Measurements from ENCODE around the gene CFAP73.

CFAP73 gene

DNA sequence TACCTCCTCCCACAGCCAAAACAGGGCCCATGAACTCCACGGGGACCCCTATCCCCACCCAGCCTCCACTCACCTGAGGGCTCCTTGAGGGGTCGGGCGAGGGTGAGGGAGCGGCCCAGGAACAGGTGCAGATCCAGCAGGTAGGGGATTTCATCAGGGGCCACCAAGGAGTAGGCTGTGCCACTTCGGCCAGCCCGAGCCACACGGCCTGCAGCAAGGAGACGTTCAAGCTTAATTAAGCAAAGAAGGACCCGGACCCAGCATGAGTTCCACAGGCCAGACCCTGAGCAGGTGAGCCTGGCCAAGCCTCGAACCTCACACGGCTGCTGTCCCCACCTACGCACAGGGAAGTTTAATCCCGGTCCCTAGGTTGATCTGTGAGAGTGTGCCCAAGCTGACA lies 20.2 kb downstream of the CFAP73 start:
- Mint-ChIP-seq H3K9me3 (no peaks in the 10 kb centered on the region), H3K27ac (no peak overlapping the region), H3K36me3 (ENCODE audit: insufficient read depth) (peaks cover 91% of the 10 kb centered on the region), H3K27me3 (no peaks in the 10 kb centered on the region), H3K4me3 (no peak overlapping the region), H3K4me1 (ENCODE audit: low read depth in 2 of 2) (peaks cover 3 to 9% of the 10 kb centered on the region in 2 donors)
- ATAC-seq (replicated peaks) (no peak), DNase-seq (no peak)

DNA sequence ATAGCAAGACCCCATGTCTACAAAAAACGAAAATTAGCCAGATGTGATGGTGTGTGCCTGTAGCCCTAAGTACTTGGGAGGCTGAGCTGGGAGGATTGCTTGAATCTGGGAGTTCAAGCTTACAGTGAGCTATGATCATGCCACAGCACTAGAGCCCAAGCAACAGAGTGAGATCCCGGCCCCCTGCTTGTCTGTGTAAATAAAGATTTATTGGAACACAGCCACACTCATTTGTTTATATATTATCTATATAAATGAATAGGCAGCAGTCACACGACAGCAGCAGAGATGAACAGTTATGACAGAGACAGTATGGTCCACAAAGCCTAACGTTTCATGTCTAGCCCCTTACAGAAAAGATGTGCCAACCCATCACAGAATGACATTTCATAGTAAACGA lies 20.9 kb downstream of the CFAP73 start:
- H3K4me3 Mint-ChIP-seq: no peak overlapping the region
- peak overlapping the region in 1 of 2 donors; percentile 7 for H3K27ac Mint-ChIP-seq
- peaks cover 4 to 9% of the 10 kb centered on the region in 2 donors for H3K4me1 Mint-ChIP-seq (ENCODE audit: low read depth in 2 of 2)
- DNase-seq: no peak
- ATAC-seq (replicated peaks): no peak
- peaks cover 91% of the 10 kb centered on the region for H3K36me3 Mint-ChIP-seq (ENCODE audit: insufficient read depth)
- H3K9me3 Mint-ChIP-seq: no peaks in the 10 kb centered on the region
- no peaks in the 10 kb centered on the region for H3K27me3 Mint-ChIP-seq

DNA sequence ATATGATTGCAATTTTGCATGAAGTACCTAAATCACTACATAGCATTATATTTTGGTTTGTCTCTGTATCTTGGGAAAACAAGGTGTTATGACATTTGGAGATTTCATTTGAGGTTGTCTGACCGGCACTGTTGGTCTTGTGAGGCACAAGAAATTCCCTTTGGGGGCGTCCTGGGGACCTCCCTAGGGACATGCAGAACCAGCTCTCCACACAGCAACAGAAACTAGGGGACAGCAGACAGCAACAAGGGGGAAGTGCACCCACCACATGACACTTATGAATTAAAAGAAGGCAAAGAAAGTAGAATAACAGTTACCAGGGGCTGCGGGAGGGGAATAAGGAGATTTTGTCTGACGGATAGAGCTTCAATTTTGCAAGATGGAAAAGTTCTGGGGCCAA lies 21.4 kb downstream of the CFAP73 start:
- ATAC-seq (replicated peaks): no peak
- no peak for DNase-seq
- Mint-ChIP-seq H3K4me1 (ENCODE audit: low read depth in 2 of 2) (peaks cover 4 to 9% of the 10 kb centered on the region in 2 donors), H3K27me3 (no peaks in the 10 kb centered on the region), H3K4me3 (no peak overlapping the region), H3K9me3 (no peaks in the 10 kb centered on the region), H3K36me3 (ENCODE audit: insufficient read depth) (peaks cover 90% of the 10 kb centered on the region), H3K27ac (peak overlapping the region in 1 of 2 donors; percentile 7)

DNA sequence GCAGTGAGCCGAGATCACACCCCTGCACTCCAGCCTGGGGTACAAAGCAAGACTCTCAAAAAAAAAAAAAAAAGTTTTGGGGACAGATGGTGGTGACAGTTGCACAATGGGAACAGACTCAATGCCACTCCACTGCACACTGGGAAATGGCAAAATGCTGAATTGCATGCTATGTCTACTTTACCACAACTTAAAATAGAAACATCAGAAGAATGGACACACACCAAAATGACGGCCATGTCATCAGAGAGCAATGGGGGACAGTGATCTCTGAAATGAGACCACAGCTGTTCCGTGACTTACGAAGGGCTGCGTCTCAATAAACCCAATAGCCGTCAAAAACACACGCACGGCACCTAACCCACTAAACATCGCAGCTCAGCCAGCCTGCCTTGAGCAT lies 22.0 kb downstream of the CFAP73 start:
- no peak for DNase-seq
- no peak for ATAC-seq (replicated peaks)
- Mint-ChIP-seq H3K27me3 (no peaks in the 10 kb centered on the region), H3K27ac (no peak overlapping the region), H3K4me1 (ENCODE audit: low read depth in 2 of 2) (peaks cover 4 to 9% of the 10 kb centered on the region in 2 donors), H3K36me3 (ENCODE audit: insufficient read depth) (peaks cover 90% of the 10 kb centered on the region), H3K4me3 (no peak overlapping the region), H3K9me3 (no peaks in the 10 kb centered on the region)

DNA sequence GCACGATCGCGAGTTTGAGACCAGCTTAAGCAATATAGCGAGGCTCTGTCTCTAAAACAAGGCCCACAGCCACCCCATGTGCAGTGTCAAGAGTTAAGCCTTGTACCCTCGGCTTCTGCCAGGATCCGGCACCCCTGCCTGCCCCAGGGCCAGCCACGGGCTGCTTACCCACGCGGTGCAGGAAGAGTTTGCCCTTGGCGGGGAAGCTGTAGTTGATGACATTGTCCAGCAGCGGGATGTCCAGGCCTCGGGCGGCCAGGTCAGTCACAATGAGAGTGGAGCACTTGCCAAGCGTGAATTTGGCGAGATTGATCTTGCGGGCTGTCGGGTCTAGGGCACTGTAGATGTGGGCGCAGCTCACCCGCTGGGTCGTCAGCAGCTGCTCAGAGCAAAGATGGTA lies 22.7 kb downstream of the CFAP73 start:
- Mint-ChIP-seq H3K9me3 (no peaks in the 10 kb centered on the region), H3K4me3 (no peak overlapping the region), H3K27me3 (no peaks in the 10 kb centered on the region), H3K36me3 (ENCODE audit: insufficient read depth) (peaks cover 90% of the 10 kb centered on the region), H3K4me1 (ENCODE audit: low read depth in 2 of 2) (peaks cover 4 to 9% of the 10 kb centered on the region in 2 donors), H3K27ac (no peak overlapping the region)
- DNase-seq (no peak), ATAC-seq (replicated peaks) (no peak)

DNA sequence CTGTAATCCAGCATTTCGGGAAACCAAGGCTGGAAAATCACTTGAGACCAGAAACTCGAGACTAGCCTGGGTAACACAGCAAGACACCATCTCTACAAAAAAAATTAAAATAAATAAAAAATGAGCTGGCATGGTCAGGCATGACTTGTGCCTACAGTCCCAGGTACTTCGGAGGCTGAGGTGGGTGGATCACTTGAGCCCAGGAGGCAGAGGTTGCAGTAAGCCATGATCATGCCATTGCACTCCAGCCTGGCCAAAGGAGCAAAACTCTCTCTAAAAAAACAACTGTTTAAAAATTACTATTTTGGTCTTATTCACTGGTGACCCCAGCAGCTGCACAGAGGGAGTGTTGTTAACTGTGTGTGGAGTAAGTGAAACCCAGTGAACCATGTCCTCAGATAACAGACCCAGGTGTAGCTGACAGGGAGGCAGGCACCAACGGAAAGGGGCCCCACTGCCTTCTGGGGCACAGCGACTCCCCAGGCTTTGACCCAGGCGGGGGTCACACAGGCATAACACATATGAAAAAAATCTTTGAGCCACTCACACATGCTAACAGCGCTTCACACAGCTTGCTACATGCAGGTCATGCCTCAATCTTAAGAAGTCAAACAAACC lies 23.7 kb downstream of the CFAP73 start:
- no peak for ATAC-seq (replicated peaks)
- H3K27me3 Mint-ChIP-seq: no peaks in the 10 kb centered on the region
- peak overlapping the region in 1 of 2 donors; percentile 46 for H3K27ac Mint-ChIP-seq
- peaks cover 95% of the 10 kb centered on the region for H3K36me3 Mint-ChIP-seq (ENCODE audit: insufficient read depth)
- peaks cover 5 to 9% of the 10 kb centered on the region in 2 donors for H3K4me1 Mint-ChIP-seq (ENCODE audit: low read depth in 2 of 2)
- H3K9me3 Mint-ChIP-seq: no peaks in the 10 kb centered on the region
- no peak for DNase-seq
- no peak overlapping the region for H3K4me3 Mint-ChIP-seq

DNA sequence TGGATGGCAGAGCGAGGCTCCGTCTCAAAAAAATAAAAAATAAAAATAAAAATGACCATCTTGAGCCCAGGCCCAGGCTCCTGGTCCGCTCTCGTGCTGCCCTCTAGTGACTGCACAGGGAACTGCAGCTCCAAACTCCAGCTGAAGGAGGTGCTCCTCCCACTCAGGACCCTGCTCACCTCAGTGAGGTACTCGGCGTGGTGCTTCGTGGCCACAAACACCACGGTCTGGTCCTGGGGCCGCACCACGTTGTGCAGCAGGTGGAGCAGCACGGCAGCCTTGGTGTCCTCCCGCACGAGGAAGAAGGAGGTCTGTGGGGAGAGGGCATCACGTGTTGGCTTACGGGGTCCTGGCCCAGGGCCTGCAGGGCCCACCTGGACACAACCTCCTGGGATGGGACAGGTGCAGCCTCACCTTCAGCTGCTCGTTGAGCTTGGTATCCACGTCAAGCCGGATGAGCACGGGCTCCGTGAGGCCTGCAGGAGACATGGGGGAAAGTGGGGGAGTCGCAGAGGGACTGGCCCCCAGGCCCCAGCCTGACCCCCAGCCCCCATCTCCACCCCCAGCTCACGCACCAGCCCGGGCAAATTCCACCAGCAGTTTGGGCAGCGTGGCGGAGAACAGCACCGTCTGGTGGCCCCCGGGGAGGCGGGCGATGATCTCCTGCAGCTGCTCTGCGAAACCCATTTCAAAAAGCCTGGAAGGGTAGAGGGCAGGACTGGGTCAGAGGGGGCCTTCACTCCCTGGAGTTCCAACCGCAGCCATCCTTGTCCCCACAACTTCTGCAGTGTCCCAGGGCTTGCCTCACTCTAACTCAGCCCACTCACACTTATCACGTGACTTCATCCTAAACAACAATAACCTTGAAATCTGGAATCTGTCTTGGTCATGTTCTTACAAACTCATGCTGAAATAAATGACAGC lies 25.2 kb downstream of the CFAP73 start:
- H3K27me3 Mint-ChIP-seq: no peaks in the 10 kb centered on the region
- H3K27ac Mint-ChIP-seq: peak overlapping the region in 1 of 2 donors; percentile 53
- H3K4me1 Mint-ChIP-seq (ENCODE audit: low read depth in 2 of 2): peaks cover 5 to 9% of the 10 kb centered on the region in 2 donors
- ATAC-seq (replicated peaks): peak; percentile 92
- H3K36me3 Mint-ChIP-seq (ENCODE audit: insufficient read depth): peaks cover 97% of the 10 kb centered on the region
- H3K4me3 Mint-ChIP-seq: no peak overlapping the region
- no peaks in the 10 kb centered on the region for H3K9me3 Mint-ChIP-seq
- DNase-seq: peak; percentile 76 to 79 (median 78)

DNA sequence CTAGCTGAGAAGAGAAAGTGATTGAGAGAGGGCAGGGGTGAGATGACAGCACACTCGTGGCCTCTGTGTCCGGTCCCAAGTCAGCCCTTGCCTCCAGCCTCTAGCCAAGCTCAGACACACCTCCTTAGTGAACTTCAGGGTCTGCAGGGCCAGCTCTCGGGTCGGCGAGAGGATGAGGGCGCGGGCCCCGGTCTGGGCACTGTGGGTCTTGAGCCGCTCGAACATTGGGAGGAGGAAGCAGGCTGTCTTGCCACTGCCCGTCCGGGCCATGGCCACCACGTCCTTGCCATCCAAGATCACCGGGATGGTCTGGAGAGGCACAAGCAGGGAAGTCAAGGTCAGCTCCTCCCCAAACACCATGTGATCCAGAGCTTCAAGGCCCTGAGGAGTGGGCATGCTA lies 29.5 kb downstream of the CFAP73 start:
- Mint-ChIP-seq H3K36me3 (ENCODE audit: insufficient read depth) (peaks cover 65% of the 10 kb centered on the region), H3K9me3 (no peaks in the 10 kb centered on the region), H3K4me1 (ENCODE audit: low read depth in 2 of 2) (peaks cover 9 to 11% of the 10 kb centered on the region in 2 donors), H3K4me3 (no peak overlapping the region), H3K27ac (no peak overlapping the region), H3K27me3 (no peaks in the 10 kb centered on the region)
- no peak for ATAC-seq (replicated peaks)
- no peak for DNase-seq

DNA sequence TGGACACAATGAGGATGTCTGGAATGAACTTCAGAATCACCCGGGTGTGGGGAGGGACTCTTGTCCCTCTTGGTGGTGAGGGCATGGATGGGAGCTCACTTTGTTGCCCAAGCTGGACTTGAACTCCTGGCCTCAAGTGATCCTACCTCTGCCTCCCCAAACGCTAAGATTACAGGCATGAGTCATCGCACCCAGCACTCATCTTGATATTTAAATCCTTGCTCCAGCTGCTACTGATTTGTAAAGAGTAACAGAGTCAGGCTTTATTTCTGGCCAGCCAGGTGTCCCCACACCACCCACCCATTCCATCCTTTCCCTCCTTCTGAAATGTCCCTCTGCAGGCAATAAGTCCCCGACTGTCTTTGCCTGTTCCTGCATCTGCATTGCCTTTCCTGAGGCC lies 30.8 kb downstream of the CFAP73 start:
- ATAC-seq (replicated peaks): no peak
- Mint-ChIP-seq H3K4me1 (ENCODE audit: low read depth in 2 of 2) (peaks cover 8 to 14% of the 10 kb centered on the region in 2 donors), H3K27me3 (no peaks in the 10 kb centered on the region), H3K9me3 (no peaks in the 10 kb centered on the region), H3K27ac (peak overlapping the region in 1 of 2 donors; percentile 70), H3K4me3 (no peak overlapping the region), H3K36me3 (ENCODE audit: insufficient read depth) (peaks cover 59% of the 10 kb centered on the region)
- no peak for DNase-seq

DNA sequence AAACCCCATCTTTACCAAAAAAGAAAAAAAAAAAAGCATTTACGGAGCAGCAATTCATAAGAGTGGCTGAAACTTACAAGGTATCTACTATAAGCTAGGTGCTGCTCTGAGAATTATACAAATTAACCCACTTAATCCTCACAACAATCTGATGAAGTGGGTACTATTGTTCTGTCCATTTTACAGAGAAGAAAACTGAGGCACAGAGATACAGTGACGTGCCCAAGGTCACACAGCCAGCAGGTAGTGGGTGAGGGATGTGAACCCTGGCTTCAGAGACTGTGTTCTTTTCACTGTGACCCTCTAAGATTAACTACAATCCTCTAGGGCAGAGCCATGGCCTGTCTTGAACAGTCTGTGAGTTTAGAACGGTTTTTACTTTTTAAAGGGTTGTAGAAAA lies 32.5 kb downstream of the CFAP73 start:
- ATAC-seq (replicated peaks) (no peak), DNase-seq (no peak)
- Mint-ChIP-seq H3K9me3 (no peaks in the 10 kb centered on the region), H3K4me3 (no peak overlapping the region), H3K36me3 (ENCODE audit: insufficient read depth) (peaks cover 47% of the 10 kb centered on the region), H3K4me1 (ENCODE audit: low read depth in 2 of 2) (peaks cover 17 to 24% of the 10 kb centered on the region in 2 donors), H3K27ac (peak overlapping the region in 1 of 2 donors; percentile 77), H3K27me3 (no peaks in the 10 kb centered on the region)

DNA sequence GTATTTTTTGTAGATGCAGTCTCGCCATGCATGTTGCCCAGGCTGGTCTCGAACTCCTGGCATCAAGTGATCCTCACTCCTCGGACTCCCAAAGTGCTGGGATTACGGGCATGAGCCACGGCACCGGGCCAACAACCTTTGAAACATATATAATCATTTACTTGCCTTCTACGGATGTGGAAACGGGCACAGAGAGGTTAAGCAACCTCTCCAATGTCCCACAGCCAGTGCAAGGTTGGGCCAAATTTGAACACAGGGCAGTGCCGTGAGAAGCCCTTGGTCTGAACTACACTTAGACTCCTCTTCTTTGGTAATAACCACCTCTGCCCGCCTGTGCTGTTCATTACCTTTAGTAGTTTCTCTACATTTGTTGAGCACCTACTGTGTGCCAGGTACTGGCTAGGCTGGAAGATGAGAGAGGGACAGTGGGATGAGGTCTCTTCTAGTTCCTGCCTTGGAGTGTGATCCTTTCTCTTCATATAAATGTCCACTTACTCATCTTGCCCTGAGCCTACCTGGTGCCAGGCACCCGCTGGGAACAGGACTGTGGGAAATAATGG lies 33.6 kb downstream of the CFAP73 start:
- DNase-seq (no peak), ATAC-seq (replicated peaks) (no peak)
- peak overlapping the region; percentile 41 to 78 for H3K27ac Mint-ChIP-seq
- H3K36me3 Mint-ChIP-seq (ENCODE audit: insufficient read depth): peaks cover 40% of the 10 kb centered on the region
- H3K4me1 Mint-ChIP-seq (ENCODE audit: low read depth in 2 of 2): peaks cover 19 to 32% of the 10 kb centered on the region in 2 donors
- H3K9me3 Mint-ChIP-seq: no peaks in the 10 kb centered on the region
- peak overlapping the region; percentile 88 to 89 for H3K4me3 Mint-ChIP-seq
- H3K27me3 Mint-ChIP-seq: no peaks in the 10 kb centered on the region

DNA sequence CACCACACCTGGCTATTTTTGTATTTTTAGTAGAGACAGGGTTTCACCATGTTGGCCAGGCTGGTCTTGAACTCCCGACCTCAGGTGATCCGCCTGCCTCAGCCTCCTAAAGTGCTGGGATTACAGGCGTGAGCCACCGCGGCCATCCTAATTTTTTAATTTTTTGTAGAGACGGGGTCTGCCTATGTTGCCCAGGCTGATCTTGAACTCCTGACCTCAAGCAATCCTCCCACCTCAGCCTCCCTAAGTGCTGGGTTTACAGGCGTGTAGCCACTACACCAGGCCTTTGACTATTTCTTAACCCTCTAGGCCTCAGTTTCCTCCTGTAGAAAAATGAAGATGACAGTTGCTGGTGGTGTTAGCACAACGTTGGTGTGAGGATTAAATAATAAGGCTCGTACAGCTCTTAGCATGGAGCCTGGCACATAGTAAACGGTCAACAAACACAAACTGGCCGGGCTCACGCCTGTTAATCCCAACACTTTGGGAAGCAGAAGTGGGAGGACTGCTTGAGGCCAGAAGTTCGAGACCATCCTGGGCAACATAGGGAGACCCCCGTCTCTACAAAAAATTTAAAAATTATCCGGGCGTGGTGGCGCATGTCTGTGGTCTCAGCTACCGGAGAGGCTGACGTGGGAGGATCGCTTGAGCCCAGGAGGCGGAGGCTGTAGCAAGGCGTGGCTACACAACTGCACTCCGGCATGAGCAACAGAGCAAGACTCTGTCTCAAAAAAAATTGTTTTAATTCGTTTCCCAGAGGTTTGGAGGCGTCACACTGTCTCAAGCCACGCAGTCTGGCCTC lies 34.8 kb downstream of the CFAP73 start:
- DNase-seq (no peak), ATAC-seq (replicated peaks) (peak; percentile 63)
- H3K27ac Mint-ChIP-seq: peak overlapping the region; percentile 93 to 94
- no peaks in the 10 kb centered on the region for H3K9me3 Mint-ChIP-seq
- peak overlapping the region; percentile 88 to 89 for H3K4me3 Mint-ChIP-seq
- H3K27me3 Mint-ChIP-seq: no peaks in the 10 kb centered on the region
- H3K36me3 Mint-ChIP-seq (ENCODE audit: insufficient read depth): peaks cover 33% of the 10 kb centered on the region
- H3K4me1 Mint-ChIP-seq (ENCODE audit: low read depth in 2 of 2): peaks cover 21 to 35% of the 10 kb centered on the region in 2 donors

DNA sequence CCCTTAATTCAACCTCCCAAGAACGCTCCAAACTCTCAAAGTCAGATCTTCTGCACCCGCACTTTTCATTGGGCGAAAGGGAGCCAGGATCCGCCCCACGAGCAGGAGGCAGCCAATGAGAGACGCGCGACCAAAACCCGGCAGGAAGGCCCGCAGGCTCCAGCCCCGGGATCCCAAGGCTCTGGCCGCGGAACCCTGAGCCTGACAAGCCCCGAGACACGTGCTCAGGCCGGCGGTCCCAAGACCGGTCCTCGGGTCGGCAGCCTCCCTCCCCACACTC lies 35.3 kb downstream of the CFAP73 start:
- peak; percentile 82 to 89 (median 85) for DNase-seq
- Mint-ChIP-seq H3K4me3 (peak overlapping the region; percentile 88 to 89), H3K27me3 (no peaks in the 10 kb centered on the region), H3K4me1 (ENCODE audit: low read depth in 2 of 2) (peaks cover 23 to 37% of the 10 kb centered on the region in 2 donors), H3K9me3 (no peaks in the 10 kb centered on the region), H3K36me3 (ENCODE audit: insufficient read depth) (peaks cover 30% of the 10 kb centered on the region), H3K27ac (peak overlapping the region; percentile 93 to 94)
- peak; percentile 80 for ATAC-seq (replicated peaks)

Measured in effector memory CD8-positive, alpha-beta T cell (primary cell).